Right atrium auricular region (tissue), 2 donors: ENCODE data around the gene TAOK2. TPM values are rescaled to one million over a fixed set of nuclear protein-coding genes. Genes with fewer than 3 reads are reported as not detected.

ENCODE experiments used
- DNase-seq: peaks from one replicate; pipeline ENCODE4 v3.0.0-alpha.2; 2019; ENCODE audit warnings: low spot score
- H3K27ac ChIP-seq, 2 donors: fragments of 200-600 bp; sonication (generic); 1 replicate in 1 of 2; 2 replicates in 1 of 2; pipeline ENCODE4 v1.5.1; 2016 to 2019
- H3K27me3 ChIP-seq, 2 donors: fragments of 200-600 bp; sonication (generic); one replicate each; pipeline versions ENCODE4 v1.5.1 to v1.6.0; 2017 to 2019
- H3K36me3 ChIP-seq: fragments of 200-600 bp; sonication (generic); one replicate; pipeline ENCODE4 v1.5.1; 2016
- H3K4me1 ChIP-seq, 2 donors: fragments of 200-600 bp; sonication (generic); one replicate each; pipeline versions ENCODE4 v1.5.1 to v1.6.0; 2017 to 2019
- H3K4me3 ChIP-seq, 2 donors: fragments of 200-600 bp; sonication (generic); 1 replicate in 1 of 2; 2 replicates in 1 of 2; pipeline ENCODE4 v1.5.1; 2017 to 2019; ENCODE audit warnings: mild to moderate bottlenecking in 1 of 2, moderate library complexity in 1 of 2
- H3K9me3 ChIP-seq, 2 donors: fragments of 200-600 bp; sonication (generic); one replicate each; pipeline ENCODE4 v1.5.1; 2019
- total RNA-seq, 2 donors: library from RNA; depleted of rRNA; stranded (reverse); fragments of >200 nt; gene quantifications; one replicate each; pipeline ENCODE4 v1.1.0, GENCODE V29; 2016
- TF ChIP-seq, protein P1 (sequence below), 2 donors: fragments of 200-600 bp; sonication (generic); IDR thresholded peaks; one replicate each; pipeline ENCODE4 v1.5.1; 2019; ENCODE audit warnings: antibody characterized with exemption in 2 of 2

TAOK2 gene
- total RNA-seq, 2 donors from 2014 or later: 29.1 to 36.7 TPM

DNA sequence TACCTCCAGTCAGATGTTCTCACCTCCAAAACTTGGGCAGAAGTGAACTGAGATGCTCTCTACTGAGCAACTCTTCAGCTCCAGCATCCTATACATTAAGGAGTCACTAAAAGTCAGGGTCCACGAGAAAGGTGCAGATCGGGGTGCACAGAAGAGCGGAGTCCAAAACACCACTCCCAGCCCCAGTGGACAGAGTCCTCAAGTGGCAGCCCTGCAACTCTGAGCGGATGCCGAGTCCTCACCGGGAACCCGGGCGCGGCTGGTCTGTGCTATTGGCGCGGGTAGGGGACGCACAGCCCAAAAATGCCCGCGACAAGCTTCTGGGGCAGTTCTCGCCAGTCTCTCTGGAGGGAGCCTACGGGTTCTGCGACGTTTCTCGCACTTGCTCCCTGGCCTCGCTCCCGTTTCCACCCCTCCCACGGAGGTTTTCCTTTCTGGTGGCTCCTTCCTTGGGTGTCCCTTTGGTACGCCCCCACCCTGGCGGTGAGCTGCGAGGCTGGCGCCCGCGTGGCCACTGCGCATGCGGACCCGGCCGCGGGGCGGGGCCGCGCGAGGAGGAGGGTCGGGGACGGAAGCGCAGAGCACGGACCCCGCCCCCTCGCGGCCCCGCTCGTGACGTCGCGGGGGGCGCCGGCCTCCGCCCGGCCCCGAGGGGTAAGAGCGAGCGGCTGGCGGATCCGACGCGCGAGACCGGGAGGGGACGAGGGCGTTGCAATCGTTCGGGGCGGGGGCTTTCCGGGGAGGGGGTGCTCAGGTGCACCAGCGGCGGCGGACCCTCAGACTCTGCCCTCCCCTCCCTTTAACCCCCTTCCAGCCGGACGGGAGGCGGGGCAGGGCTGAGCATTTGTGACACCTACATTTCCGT lies 12.0 kb upstream of the TAOK2 start, which contains the start of gene TMEM219:
Gene TMEM219 (plus strand): TSS at position 601 of the 865 bp plus-strand sequence. CDS start 1,065 bp downstream, outside the sequence.
- H3K36me3 ChIP-seq: no peaks in the 10 kb centered on the region

DNA sequence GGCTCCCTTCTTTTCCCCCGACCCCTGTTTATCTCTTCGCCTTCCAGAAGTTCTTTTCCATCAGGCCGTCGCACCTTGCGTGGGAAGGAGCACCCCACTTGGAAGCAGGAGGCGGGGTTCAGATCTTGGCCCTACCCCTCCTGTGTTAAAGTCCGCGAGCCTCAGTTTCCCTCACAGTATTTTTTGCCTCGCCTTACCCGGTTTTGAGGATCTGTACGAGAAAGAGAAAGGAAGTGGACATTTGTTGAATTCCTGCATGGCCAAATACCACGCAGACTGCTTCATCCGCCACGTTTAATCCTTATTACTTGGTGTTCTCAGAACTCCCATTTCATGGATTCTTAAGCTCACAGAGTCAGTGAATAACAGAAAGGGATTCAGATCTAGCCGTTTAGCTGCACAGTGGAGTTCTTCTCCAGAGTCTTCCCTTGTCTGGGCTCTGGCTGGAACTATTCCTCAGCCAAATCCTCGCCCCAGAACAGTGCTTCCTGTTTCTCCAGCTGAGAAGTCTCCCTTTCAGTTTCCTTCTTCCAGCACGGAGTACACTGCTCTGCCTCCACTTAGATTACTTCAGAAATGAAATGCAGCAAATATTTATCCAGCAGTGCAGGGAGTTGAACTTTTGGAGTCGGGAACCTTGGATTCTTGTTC lies 11.2 kb upstream of the TAOK2 start:
- DNase-seq: no peak
- Histone ChIP-seq H3K4me1 (peaks cover 0 to 18% of the 10 kb centered on the region in 2 donors), H3K9me3 (no peaks in the 10 kb centered on the region), H3K4me3 (peak overlapping the region; percentile 66 to 80), H3K27me3 (no peaks in the 10 kb centered on the region), H3K36me3 (no peaks in the 10 kb centered on the region), H3K27ac (peak overlapping the region; percentile 93)
- TF ChIP-seq, protein P1, sequence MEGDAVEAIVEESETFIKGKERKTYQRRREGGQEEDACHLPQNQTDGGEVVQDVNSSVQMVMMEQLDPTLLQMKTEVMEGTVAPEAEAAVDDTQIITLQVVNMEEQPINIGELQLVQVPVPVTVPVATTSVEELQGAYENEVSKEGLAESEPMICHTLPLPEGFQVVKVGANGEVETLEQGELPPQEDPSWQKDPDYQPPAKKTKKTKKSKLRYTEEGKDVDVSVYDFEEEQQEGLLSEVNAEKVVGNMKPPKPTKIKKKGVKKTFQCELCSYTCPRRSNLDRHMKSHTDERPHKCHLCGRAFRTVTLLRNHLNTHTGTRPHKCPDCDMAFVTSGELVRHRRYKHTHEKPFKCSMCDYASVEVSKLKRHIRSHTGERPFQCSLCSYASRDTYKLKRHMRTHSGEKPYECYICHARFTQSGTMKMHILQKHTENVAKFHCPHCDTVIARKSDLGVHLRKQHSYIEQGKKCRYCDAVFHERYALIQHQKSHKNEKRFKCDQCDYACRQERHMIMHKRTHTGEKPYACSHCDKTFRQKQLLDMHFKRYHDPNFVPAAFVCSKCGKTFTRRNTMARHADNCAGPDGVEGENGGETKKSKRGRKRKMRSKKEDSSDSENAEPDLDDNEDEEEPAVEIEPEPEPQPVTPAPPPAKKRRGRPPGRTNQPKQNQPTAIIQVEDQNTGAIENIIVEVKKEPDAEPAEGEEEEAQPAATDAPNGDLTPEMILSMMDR (IDR thresholded peaks at IDR 0.05): no peak

More for the DNA sequence above, 12.0 kb upstream of the TAOK2 start, which contains the start of gene TMEM219:
- peaks cover 0 to 18% of the 10 kb centered on the region in 2 donors for H3K4me1 ChIP-seq
- TF ChIP-seq, protein P1 (IDR thresholded peaks at IDR 0.05): peak; percentile 35 to 59
- H3K4me3 ChIP-seq: peak within 1 kb of the TSS; percentile 66 to 80
- H3K27ac ChIP-seq: peak within 1 kb of the TSS; percentile 93
- H3K27me3 ChIP-seq: no peaks in the 10 kb centered on the region
- DNase-seq: peak; percentile 88
- no peaks in the 10 kb centered on the region for H3K9me3 ChIP-seq

DNA sequence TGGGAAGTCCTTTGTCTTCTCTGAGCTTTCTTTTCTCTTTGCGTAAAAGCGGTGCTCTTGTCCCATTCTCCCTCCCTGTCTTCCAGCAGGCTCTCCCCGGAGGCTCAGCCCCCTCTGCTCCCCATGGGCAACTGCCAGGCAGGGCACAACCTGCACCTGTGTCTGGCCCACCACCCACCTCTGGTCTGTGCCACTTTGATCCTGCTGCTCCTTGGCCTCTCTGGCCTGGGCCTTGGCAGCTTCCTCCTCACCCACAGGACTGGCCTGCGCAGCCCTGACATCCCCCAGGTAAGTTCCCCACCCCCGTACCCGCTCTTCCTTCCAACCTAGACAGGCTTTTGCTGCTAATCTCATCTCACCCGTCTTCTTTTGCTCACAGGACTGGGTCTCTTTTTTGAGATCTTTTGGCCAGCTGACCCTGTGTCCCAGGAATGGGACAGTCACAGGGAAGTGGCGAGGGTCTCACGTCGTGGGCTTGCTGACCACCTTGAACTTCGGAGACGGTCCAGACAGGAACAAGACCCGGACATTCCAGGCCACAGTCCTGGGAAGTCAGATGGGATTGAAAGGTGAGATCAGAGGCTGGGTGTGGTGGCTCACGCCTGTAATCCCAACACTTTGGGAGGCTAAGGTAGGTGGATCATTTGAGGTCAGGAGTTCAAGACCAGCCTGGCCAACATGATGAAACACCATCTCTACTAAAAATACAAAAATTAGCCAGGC lies 10.5 kb upstream of the TAOK2 start:
- no peak for DNase-seq
- Histone ChIP-seq H3K4me3 (peak overlapping the region; percentile 66 to 80), H3K27me3 (no peaks in the 10 kb centered on the region), H3K4me1 (peaks cover 0 to 18% of the 10 kb centered on the region in 2 donors), H3K27ac (peak overlapping the region; percentile 93), H3K9me3 (no peaks in the 10 kb centered on the region), H3K36me3 (peaks cover 4% of the 10 kb centered on the region)
- TF ChIP-seq, protein P1 (IDR thresholded peaks at IDR 0.05): no peak

DNA sequence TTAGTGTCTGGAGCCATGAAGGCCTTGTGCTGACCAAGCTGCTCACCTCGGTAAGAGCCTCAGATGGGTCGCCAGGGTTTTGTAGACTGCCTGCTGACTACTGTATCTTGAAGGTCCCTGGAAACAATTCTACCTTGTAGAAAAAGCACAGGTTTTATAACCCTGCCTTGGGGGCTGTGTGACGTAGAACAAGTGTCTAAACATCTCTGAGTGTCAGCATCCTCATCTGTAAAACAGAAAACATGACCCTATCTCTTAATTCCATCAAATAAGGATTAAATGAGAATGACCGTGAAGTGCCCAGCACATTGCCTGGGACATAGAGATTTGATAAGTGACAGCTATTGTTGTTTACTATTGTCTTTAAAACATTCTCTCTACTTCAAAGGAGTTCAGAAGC lies 5.5 kb upstream of the TAOK2 start:
- no peak for DNase-seq
- peaks cover 0 to 4% of the 10 kb centered on the region in 2 donors for H3K4me1 ChIP-seq
- H3K27me3 ChIP-seq: no peaks in the 10 kb centered on the region
- H3K27ac ChIP-seq: no peak overlapping the region
- no peak overlapping the region for H3K4me3 ChIP-seq
- peaks cover 12% of the 10 kb centered on the region for H3K36me3 ChIP-seq
- TF ChIP-seq, protein P1 (IDR thresholded peaks at IDR 0.05): no peak
- H3K9me3 ChIP-seq: no peaks in the 10 kb centered on the region

DNA sequence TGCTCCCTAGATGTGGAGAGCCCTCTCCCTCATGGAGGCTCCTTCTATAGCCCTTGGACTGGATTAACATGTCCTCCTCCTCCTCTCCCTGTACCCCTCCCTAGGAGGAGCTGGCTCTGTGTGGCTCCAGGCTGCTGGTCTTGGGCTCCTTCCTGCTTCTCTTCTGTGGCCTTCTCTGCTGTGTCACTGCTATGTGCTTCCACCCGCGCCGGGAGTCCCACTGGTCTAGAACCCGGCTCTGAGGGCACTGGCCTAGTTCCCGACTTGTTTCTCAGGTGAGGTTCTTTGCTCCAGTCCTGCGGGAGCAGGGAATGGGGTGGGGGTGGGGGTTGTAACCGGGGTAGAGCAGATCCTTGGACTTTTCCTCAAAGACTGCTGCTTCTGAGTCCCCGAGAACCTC lies 2.4 kb upstream of the TAOK2 start:
- Histone ChIP-seq H3K27me3 (no peaks in the 10 kb centered on the region), H3K36me3 (peaks cover 12% of the 10 kb centered on the region), H3K27ac (no peak overlapping the region), H3K9me3 (no peaks in the 10 kb centered on the region), H3K4me3 (no peak overlapping the region), H3K4me1 (peaks cover 0 to 21% of the 10 kb centered on the region in 2 donors)
- TF ChIP-seq, protein P1 (IDR thresholded peaks at IDR 0.05): no peak
- DNase-seq: no peak
